Body of pancreas (tissue), 4 donors: ENCODE measurements around the gene ADAMTS17.

Source experiments
- CTCF ChIP-seq, 7 experiments: fragments of 450-650 bp in 4 of 7; fragments of 200-600 bp in 3 of 7; sonication (generic) in 3 of 7; IDR thresholded peaks; one replicate each; pipeline ENCODE4 v1.5.1; 2016 to 2019; ENCODE audit warnings: antibody characterized with exemption in 7 of 7
- POLR2A ChIP-seq, 3 donors: fragments of 450-650 bp; IDR thresholded peaks; one replicate each; pipeline ENCODE4 v1.6.1; 2016; ENCODE audit warnings: antibody characterized with exemption in 3 of 3, mild to moderate bottlenecking in 2 of 3

- TF ChIP-seq CTCF (IDR thresholded peaks at IDR 0.05), result no peak
- TF ChIP-seq POLR2A (IDR thresholded peaks at IDR 0.05), result no peak
Measured at GRCh38 chr15:100298257-100298656, 43.5 kb downstream of the ADAMTS17 start.
